Breast epithelium (tissue), 4 donors: ENCODE data around the gene UNC45A. TPM values are rescaled to one million over a fixed set of nuclear protein-coding genes. Genes with fewer than 3 reads are reported as not detected.
A peak's percentile ranks its signal among the peaks of the same experiment; 100 is the strongest.

ENCODE experiments used
- DNase-seq, 2 donors: peaks; one replicate each; pipeline ENCODE4 v3.0.0-alpha.2; 2019; ENCODE audit warnings: low spot score in 2 of 2
- H3K27ac ChIP-seq, 2 donors: fragments of 200-600 bp; sonication (generic) in 1 of 2; one replicate each; pipeline ENCODE4 v1.5.1; 2016 to 2019; ENCODE audit warnings: mild to moderate bottlenecking in 1 of 2
- H3K27me3 ChIP-seq, 2 donors: fragments of 200-600 bp; sonication (generic) in 1 of 2; one replicate each; pipeline versions ENCODE4 v1.5.1 to v1.6.0; 2017 to 2019; ENCODE audit warnings: control low read depth in 1 of 2, mild to moderate bottlenecking in 1 of 2
- H3K36me3 ChIP-seq: fragments of 200-600 bp; one replicate; pipeline ENCODE4 v1.5.1; 2019
- H3K4me1 ChIP-seq, 2 donors: fragments of 200-600 bp; sonication (generic); one replicate each; pipeline ENCODE4 v1.5.1; 2016 to 2019; ENCODE audit warnings: control low read depth in 1 of 2
- H3K4me3 ChIP-seq, 3 donors: fragments of 200-600 bp; sonication (generic); 1 replicate in 2 of 3; 2 replicates in 1 of 3; pipeline ENCODE4 v1.5.1; 2016 to 2019; ENCODE audit warnings: mild to moderate bottlenecking in 3 of 3, moderate library complexity in 2 of 3
- H3K9me3 ChIP-seq, 2 donors: fragments of 200-600 bp; sonication (generic) in 1 of 2; one replicate each; pipeline ENCODE4 v1.5.1; 2016 to 2019; ENCODE audit warnings: control low read depth in 1 of 2
- POLR2A ChIP-seq: fragments of 450-650 bp; IDR thresholded peaks from one replicate; pipeline ENCODE4 v1.6.1; 2016; ENCODE audit warnings: antibody characterized with exemption, mild to moderate bottlenecking, moderate library complexity
- POLR2AphosphoS5 ChIP-seq, 3 donors: sonication (generic); formaldehyde crosslinking; IDR thresholded peaks; one replicate each; pipeline ENCODE4 v1.6.1; 2017; ENCODE audit warnings: antibody characterized with exemption in 3 of 3
- intact Hi-C: fragments of 100-400 bp; cut with DNase I; formaldehyde crosslinking; loops from one replicate; pipeline ENCODE4 v1.15.1; 2023; ENCODE audit warnings: low total_unique reads
- total RNA-seq, 3 donors: library from RNA; depleted of rRNA; stranded (reverse); fragments of >200 nt; gene quantifications; one replicate each; pipeline ENCODE4 v1.1.0, GENCODE V29; 2016
- TF ChIP-seq, protein P1 (sequence below), 3 donors: fragments of 450-650 bp; IDR thresholded peaks; one replicate each; pipeline ENCODE4 v1.5.1; 2016 to 2017; ENCODE audit warnings: antibody characterized with exemption in 3 of 3, mild to moderate bottlenecking in 3 of 3, moderate library complexity in 3 of 3

The UNC45A gene, protein sequence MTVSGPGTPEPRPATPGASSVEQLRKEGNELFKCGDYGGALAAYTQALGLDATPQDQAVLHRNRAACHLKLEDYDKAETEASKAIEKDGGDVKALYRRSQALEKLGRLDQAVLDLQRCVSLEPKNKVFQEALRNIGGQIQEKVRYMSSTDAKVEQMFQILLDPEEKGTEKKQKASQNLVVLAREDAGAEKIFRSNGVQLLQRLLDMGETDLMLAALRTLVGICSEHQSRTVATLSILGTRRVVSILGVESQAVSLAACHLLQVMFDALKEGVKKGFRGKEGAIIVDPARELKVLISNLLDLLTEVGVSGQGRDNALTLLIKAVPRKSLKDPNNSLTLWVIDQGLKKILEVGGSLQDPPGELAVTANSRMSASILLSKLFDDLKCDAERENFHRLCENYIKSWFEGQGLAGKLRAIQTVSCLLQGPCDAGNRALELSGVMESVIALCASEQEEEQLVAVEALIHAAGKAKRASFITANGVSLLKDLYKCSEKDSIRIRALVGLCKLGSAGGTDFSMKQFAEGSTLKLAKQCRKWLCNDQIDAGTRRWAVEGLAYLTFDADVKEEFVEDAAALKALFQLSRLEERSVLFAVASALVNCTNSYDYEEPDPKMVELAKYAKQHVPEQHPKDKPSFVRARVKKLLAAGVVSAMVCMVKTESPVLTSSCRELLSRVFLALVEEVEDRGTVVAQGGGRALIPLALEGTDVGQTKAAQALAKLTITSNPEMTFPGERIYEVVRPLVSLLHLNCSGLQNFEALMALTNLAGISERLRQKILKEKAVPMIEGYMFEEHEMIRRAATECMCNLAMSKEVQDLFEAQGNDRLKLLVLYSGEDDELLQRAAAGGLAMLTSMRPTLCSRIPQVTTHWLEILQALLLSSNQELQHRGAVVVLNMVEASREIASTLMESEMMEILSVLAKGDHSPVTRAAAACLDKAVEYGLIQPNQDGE
- 10 to 100 TPM; 52.4 to 65.0 (median 59.8) TPM for total RNA-seq

DNA sequence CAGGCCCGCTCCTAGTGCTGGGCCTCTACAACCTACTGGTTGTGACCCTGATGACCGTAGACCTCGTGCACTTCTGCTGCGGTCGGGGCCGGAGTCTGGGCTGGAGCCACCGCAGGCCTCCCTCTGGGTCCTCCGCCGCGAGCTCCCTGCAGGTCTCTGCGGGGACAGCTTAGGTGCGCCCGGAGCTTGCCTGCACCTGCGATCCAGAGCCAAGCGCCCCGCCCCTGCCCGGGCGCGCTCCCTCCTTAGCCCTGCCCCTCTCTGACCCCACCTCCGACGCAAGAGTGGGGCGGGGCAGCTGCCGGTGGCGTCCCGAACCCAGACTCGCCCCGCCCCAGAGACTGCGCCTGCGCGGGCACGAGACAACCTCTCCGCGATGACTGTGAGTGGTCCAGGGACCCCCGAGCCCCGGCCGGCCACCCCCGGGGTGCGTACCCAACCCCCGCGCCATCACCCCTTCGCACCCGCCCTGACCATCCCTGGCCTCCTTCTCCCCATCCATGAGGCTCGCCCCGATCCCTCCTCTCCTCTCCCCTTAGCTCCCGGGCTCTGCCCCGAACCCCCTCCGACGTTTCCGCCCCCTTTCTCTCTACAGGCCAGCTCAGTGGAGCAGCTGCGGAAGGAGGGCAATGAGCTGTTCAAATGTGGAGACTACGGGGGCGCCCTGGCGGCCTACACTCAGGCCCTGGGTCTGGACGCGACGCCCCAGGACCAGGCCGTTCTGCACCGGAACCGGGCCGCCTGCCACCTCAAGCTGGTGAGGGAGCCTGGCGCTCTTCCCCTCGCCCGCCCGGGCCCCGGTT is at the start of gene UNC45A:
Gene UNC45A, plus strand, starts transcription at position 337 of the 803 bp plus-strand sequence. Its CDS starts 40 bp downstream, at position 377.
- no peaks in the 10 kb centered on the region for H3K27me3 ChIP-seq
- DNase-seq: peak; percentile 87 to 90
- TF ChIP-seq, protein P1, sequence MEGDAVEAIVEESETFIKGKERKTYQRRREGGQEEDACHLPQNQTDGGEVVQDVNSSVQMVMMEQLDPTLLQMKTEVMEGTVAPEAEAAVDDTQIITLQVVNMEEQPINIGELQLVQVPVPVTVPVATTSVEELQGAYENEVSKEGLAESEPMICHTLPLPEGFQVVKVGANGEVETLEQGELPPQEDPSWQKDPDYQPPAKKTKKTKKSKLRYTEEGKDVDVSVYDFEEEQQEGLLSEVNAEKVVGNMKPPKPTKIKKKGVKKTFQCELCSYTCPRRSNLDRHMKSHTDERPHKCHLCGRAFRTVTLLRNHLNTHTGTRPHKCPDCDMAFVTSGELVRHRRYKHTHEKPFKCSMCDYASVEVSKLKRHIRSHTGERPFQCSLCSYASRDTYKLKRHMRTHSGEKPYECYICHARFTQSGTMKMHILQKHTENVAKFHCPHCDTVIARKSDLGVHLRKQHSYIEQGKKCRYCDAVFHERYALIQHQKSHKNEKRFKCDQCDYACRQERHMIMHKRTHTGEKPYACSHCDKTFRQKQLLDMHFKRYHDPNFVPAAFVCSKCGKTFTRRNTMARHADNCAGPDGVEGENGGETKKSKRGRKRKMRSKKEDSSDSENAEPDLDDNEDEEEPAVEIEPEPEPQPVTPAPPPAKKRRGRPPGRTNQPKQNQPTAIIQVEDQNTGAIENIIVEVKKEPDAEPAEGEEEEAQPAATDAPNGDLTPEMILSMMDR (IDR thresholded peaks at IDR 0.05): no peak
- TF ChIP-seq POLR2A: no peak
- peak in 1 of 3 donors; percentile 7 for TF ChIP-seq POLR2AphosphoS5 (IDR thresholded peaks at IDR 0.05)
- no peaks in the 10 kb centered on the region for H3K9me3 ChIP-seq
- H3K36me3 ChIP-seq: peaks cover 4% of the 10 kb centered on the region
- intact Hi-C loops: no loop called here
- H3K4me3 ChIP-seq: peak within 1 kb of the TSS; percentile 65 to 93 (median 78)
- H3K27ac ChIP-seq: peak within 1 kb of the TSS; percentile 84 to 91
- peaks cover 4 to 14% of the 10 kb centered on the region in 2 donors for H3K4me1 ChIP-seq

DNA sequence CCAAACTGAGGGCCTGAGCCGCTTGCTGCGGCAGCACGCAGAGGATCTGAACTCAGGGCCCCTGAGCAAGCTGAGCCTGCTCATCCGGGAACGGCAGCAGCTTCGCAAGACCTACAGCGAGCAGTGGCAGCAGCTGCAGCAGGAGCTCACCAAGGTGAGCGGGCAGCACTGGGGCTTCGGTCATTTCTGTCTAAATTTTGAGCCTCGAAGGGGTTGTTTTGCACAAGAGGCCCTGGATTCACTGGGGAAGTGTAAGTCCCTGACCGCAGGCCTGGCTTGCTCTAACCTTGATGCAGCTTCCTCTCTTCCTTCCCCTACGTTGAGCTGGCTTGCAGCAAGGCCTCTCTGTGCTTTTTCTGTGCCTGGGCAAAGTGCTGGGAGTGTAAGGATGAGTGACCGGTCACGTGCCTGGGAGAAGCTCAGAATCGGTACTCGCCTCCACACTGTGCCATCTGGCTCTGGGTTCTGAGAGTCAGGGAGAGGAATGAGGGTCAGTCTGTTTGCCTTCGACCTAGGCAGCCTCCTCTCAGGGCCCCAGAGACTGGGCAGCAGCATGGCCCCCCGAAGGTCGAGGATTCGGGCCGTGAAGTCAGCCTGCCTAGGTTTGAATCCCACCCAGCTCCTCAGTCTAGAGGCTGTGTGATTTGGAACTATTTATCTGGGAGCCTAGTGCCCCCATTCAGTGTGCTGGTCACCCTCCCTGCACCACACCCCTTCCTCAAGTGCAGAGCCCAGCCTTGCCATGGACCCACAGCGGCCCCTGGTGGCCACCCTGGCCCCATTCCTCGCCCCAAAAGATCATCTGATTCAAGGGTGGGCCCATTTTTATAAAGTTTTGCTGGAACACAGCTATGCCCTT is 49.4 kb upstream of the UNC45A start:
- peak in 1 of 2 donors; percentile 71 for DNase-seq
- Histone ChIP-seq H3K27ac (peak overlapping the region; percentile 92 to 98), H3K4me3 (peak overlapping the region; percentile 52 to 82 (median 62)), H3K27me3 (no peaks in the 10 kb centered on the region), H3K36me3 (no peaks in the 10 kb centered on the region), H3K4me1 (peaks cover 11% of the 10 kb centered on the region in 2 donors), H3K9me3 (no peaks in the 10 kb centered on the region)
- intact Hi-C loops: loop anchor here (1.0 to 5.0 kb wide), 2 partner anchors 16 to 238 kb away; no protein-coding TSS in a partner anchor
- TF ChIP-seq POLR2AphosphoS5 (IDR thresholded peaks at IDR 0.05) (peak in 2 of 3 donors; percentile 31 to 53), POLR2A (no peak)
- TF ChIP-seq, protein P1 (IDR thresholded peaks at IDR 0.05): peak; percentile 82 to 98 (median 96)

DNA sequence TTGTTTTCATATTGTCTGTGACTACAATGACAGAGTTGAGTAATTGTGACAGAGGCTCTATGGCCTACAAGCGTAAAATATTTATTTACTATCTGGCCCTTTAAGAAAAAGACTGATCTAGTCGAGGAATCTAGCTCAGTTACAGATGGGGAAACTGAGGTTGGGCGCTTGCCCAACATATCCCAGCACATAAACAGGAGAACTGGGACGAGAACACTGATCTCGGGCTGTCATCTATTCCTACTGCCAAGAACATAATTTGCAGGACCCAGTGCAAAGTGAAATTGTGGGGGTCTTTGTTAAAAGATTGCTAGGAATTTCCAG is 48.8 kb upstream of the UNC45A start:
- no peaks in the 10 kb centered on the region for H3K36me3 ChIP-seq
- peak overlapping the region in 1 of 3 donors; percentile 62 for H3K4me3 ChIP-seq
- H3K27me3 ChIP-seq: no peaks in the 10 kb centered on the region
- no peak for DNase-seq
- H3K27ac ChIP-seq: peak overlapping the region; percentile 92 to 98
- TF ChIP-seq POLR2A: no peak
- TF ChIP-seq, protein P1 (IDR thresholded peaks at IDR 0.05): no peak
- TF ChIP-seq POLR2AphosphoS5 (IDR thresholded peaks at IDR 0.05): no peak
- H3K9me3 ChIP-seq: no peaks in the 10 kb centered on the region
- intact Hi-C loops: loop anchor here (5.0 kb wide), 1 partner anchor 239 kb away; no protein-coding TSS in a partner anchor
- H3K4me1 ChIP-seq: peaks cover 11% of the 10 kb centered on the region in 2 donors

DNA sequence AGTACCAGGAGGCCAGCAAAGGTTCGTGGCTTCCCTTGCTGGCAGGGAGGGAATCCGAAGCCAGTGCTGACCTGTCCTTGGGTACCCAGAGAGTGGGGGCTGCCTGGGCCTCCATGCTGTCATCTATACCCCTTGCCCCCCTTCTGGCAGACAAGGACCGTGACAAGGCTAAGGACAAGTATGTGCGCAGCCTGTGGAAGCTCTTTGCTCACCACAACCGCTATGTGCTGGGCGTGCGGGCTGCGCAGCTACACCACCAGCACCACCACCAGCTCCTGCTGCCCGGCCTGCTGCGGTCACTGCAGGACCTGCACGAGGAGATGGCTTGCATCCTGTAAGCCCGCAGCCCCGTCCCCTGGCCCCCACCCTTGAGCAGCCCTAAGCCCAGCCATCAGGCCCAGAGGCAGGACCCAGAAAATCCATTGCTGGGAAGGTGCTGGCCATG is 48.0 kb upstream of the UNC45A start:
- H3K4me3 ChIP-seq: no peak overlapping the region
- H3K36me3 ChIP-seq: no peaks in the 10 kb centered on the region
- no peak for DNase-seq
- H3K4me1 ChIP-seq: peaks cover 11% of the 10 kb centered on the region in 2 donors
- no peaks in the 10 kb centered on the region for H3K27me3 ChIP-seq
- no peak overlapping the region for H3K27ac ChIP-seq
- intact Hi-C loops: loop anchor here (5.0 kb wide), 1 partner anchor 240 kb away; no protein-coding TSS in a partner anchor
- TF ChIP-seq, protein P1 (IDR thresholded peaks at IDR 0.05): no peak
- TF ChIP-seq POLR2AphosphoS5 (IDR thresholded peaks at IDR 0.05) (no peak), POLR2A (no peak)
- H3K9me3 ChIP-seq: no peaks in the 10 kb centered on the region
